A549 (cell line): ENCODE measurements around the gene GSTA2. TPM values are rescaled to one million over a fixed set of nuclear protein-coding genes. Genes with fewer than 3 reads are reported as not detected.

Experiments used
- ATAC-seq, 2 experiments: fragments of 200-7000 bp in 1 of 2; fragments of >200 bp in 1 of 2; cut with Nextera tagmentation in 1 of 2; cut with Tn5 transposase in 1 of 2; 3 replicates each; pipeline versions ENCODE4 v1.8.0 to v1.9.1; 2018 to 2020; ENCODE audit warnings: mild to moderate bottlenecking in 1 of 2, moderate library complexity in 1 of 2
- CTCF ChIA-PET: fragments of 300-600 bp; sonication (Branson Sonifier 250); formaldehyde crosslinking; extraction: SDS; loops from one replicate; lab custom pipeline; 2021; ENCODE audit warnings: antibody characterized with exemption, inconsistent platforms; lab: Yijun Ruan, JAX
- POLR2A ChIA-PET: fragments of 350-600 bp; formaldehyde crosslinking; extraction: SDS; loops from one replicate; lab custom pipeline; 2021; ENCODE audit warnings: antibody characterized with exemption, inconsistent platforms; lab: Yijun Ruan, JAX
- DNase-seq, 2 experiments: peaks; one replicate each; pipeline versions ENCODE4 v3.0.0 to v3.0.0-alpha.2; 2011 to 2016; ENCODE audit warnings: low read depth in 1 of 2, low spot score in 1 of 2
- FAIRE-seq: peaks from 2 replicates; lab custom pipeline; 2011; peaks lifted over from hg19 to GRCh38; lab: Jason Lieb, UNC
- H3K27ac ChIP-seq, 2 experiments: fragments of >200 bp; sonication (Bioruptor Twin); formaldehyde crosslinking; 3 replicates each; pipeline ENCODE4 v1.5.1; 2016 to 2017
- H3K4me1 ChIP-seq: fragments of >200 bp; sonication (Bioruptor Twin); formaldehyde crosslinking; 3 replicates; pipeline ENCODE4 v1.6.1; 2016
- H3K4me2 ChIP-seq: fragments of >200 bp; sonication (Bioruptor Twin); formaldehyde crosslinking; 3 replicates; pipeline ENCODE4 v1.6.1; 2016
- H3K4me3 ChIP-seq: fragments of >200 bp; sonication (Bioruptor Twin); formaldehyde crosslinking; 3 replicates; pipeline ENCODE4 v1.5.1; 2016
- H3K9me3 ChIP-seq: fragments of >200 bp; sonication (Bioruptor Twin); formaldehyde crosslinking; 3 replicates; pipeline ENCODE4 v1.6.1; 2016
- CBX8 ChIP-seq: fragments of 200-600 bp; sonication (generic); IDR thresholded peaks from 2 replicates; pipeline ENCODE4 v1.6.1; 2016
- CEBPB ChIP-seq, 2 experiments: fragments of >200 bp in 1 of 2; sonication (Bioruptor Twin) in 1 of 2; formaldehyde crosslinking in 1 of 2; IDR thresholded peaks; 2 replicates each; pipeline ENCODE4 v1.6.1; 2012 to 2016
- EHF ChIP-seq: fragments of 250-450 bp; sonication (Bioruptor Pico); IDR thresholded peaks from 2 replicates; pipeline ENCODE4 v1.5.0; 2020; ENCODE audit warnings: mild to moderate bottlenecking
- EP300 ChIP-seq, 2 experiments: fragments of >200 bp; sonication (Bioruptor Twin); formaldehyde crosslinking; IDR thresholded peaks; 2 replicates in 1 of 2; 3 replicates in 1 of 2; pipeline ENCODE4 v1.6.1; 2016 to 2017
- FOSB ChIP-seq: fragments of 250-450 bp; sonication (Bioruptor Pico); IDR thresholded peaks from 2 replicates; pipeline ENCODE4 v1.5.0; 2020; ENCODE audit warnings: mild to moderate bottlenecking, moderate library complexity
- GATA3 ChIP-seq: IDR thresholded peaks from 2 replicates; pipeline ENCODE4 v1.6.1; 2012; ENCODE audit warnings: borderline replicate concordance
- HDAC2 ChIP-seq: fragments of 200-600 bp; sonication (generic); IDR thresholded peaks from 2 replicates; pipeline ENCODE4 v1.6.1; 2016
- JUNB ChIP-seq: fragments of >200 bp; sonication (Bioruptor Twin); formaldehyde crosslinking; IDR thresholded peaks from 2 replicates; pipeline ENCODE4 v1.6.1; 2016
- KDM5A ChIP-seq: fragments of 200-600 bp; sonication (generic); IDR thresholded peaks from 2 replicates; pipeline ENCODE4 v1.6.1; 2016; ENCODE audit warnings: antibody characterized with exemption, mild to moderate bottlenecking
- NPAS2 ChIP-seq: fragments of 250-450 bp; sonication (Bioruptor Pico); IDR thresholded peaks from 2 replicates; pipeline ENCODE4 v1.8.0; 2022; ENCODE audit warnings: mild to moderate bottlenecking, moderate library complexity, borderline replicate concordance
- PHF8 ChIP-seq: fragments of 200-600 bp; sonication (generic); IDR thresholded peaks from 2 replicates; pipeline ENCODE4 v1.6.1; 2016; ENCODE audit warnings: low read depth, mild to moderate bottlenecking, antibody characterized with exemption, moderate library complexity, borderline replicate concordance
- RAD21 ChIP-seq, 2 experiments: fragments of >200 bp in 1 of 2; sonication (Bioruptor Twin) in 1 of 2; formaldehyde crosslinking in 1 of 2; IDR thresholded peaks in 1 of 2; conservative IDR thresholded peaks in 1 of 2; 2 replicates in 1 of 2; 3 replicates in 1 of 2; pipeline ENCODE4 v1.6.1; 2012 to 2018; ENCODE audit warnings: inconsistent platforms in 1 of 2
- RNF2 ChIP-seq: fragments of 200-600 bp; sonication (generic); IDR thresholded peaks from 2 replicates; pipeline ENCODE4 v1.6.1; 2016; ENCODE audit warnings: low read depth, mild to moderate bottlenecking, antibody characterized with exemption, moderate library complexity, borderline replicate concordance
- TFCP2L1 ChIP-seq: fragments of 250-450 bp; sonication (Bioruptor Pico); IDR thresholded peaks from 2 replicates; pipeline ENCODE4 v1.5.0; 2021; ENCODE audit warnings: mild to moderate bottlenecking
- ZNF302 ChIP-seq: fragments of 250-450 bp; sonication (Bioruptor Pico); IDR thresholded peaks from 2 replicates; pipeline ENCODE4 v1.9.0; 2021; ENCODE audit warnings: inconsistent platforms, mild to moderate bottlenecking, moderate library complexity
- whole genome bisulfite sequencing: methylation state at CpG from one replicate; pipeline ENCODE4 v1.1.6; 2017; ENCODE audit errors: missing lambda C conversion rate; 5-methylcytosine and 5-hydroxymethylcytosine counted together
- polyA plus RNA-seq, 4 experiments: library from polyadenylated mRNA; depleted of rRNA in 3 of 4; stranded (reverse); fragments of >200 nt; fragmentation: RNase III in 1 of 4; extraction: RNeasy Plus Mini Kit Qiagen cat#74134 plus additional on column Dnase treatment in 1 of 4; gene quantifications; 2 replicates in 3 of 4; 3 replicates in 1 of 4; pipeline ENCODE4 v1.2.3, GENCODE V29; 2011 to 2017
- TF ChIP-seq, protein P1 (sequence below): fragments of 250-450 bp; sonication (Bioruptor Pico); IDR thresholded peaks from 2 replicates; pipeline ENCODE4 v1.5.0; 2020; ENCODE audit warnings: low read depth, mild to moderate bottlenecking, moderate library complexity
- TF ChIP-seq, protein P2 (sequence below): fragments of 450-650 bp; IDR thresholded peaks from 2 replicates; pipeline ENCODE4 v1.6.1; 2014; ENCODE audit warnings: antibody characterized with exemption
- TF ChIP-seq, protein P3 (sequence below): fragments of 150-350 bp; IDR thresholded peaks from 2 replicates; pipeline ENCODE4 v1.6.1; 2014; ENCODE audit warnings: low read depth, mild to moderate bottlenecking, low read length
- TF ChIP-seq, protein P4 (sequence below): IDR thresholded peaks from 2 replicates; pipeline ENCODE4 v1.6.1; 2012; ENCODE audit warnings: low read depth, borderline replicate concordance
- TF ChIP-seq, protein P5 (sequence below): IDR thresholded peaks from 2 replicates; pipeline ENCODE4 v1.6.1; 2012

GSTA2 gene
- polyA plus RNA-seq, 2 of the 4 experiments (the other 2 are of a cell fraction) = 0.10 to 0.68 TPM

DNA sequence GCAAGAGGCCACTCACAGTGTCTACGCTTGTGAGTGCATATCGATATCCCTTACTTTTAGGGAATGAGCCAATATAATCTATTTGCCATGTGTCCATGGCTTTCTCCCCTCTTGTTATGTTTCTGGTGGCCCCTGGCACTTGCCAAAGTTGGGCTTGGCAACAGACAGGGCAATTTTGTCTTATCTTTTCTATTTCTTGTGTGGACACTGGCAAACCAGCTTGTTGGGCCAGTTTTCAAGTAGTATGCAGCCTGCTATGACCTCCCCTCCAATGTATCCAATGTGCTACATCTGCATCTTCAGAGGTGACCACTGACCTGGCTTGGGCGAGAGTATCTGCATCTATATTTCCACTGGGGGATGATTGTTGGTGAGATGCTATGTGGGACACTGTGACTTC lies 29.2 kb downstream of the GSTA2 start (continued):
- TF ChIP-seq, protein P1, sequence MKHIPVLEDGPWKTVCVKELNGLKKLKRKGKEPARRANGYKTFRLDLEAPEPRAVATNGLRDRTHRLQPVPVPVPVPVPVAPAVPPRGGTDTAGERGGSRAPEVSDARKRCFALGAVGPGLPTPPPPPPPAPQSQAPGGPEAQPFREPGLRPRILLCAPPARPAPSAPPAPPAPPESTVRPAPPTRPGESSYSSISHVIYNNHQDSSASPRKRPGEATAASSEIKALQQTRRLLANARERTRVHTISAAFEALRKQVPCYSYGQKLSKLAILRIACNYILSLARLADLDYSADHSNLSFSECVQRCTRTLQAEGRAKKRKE = no peak
- TF ChIP-seq, protein P2, sequence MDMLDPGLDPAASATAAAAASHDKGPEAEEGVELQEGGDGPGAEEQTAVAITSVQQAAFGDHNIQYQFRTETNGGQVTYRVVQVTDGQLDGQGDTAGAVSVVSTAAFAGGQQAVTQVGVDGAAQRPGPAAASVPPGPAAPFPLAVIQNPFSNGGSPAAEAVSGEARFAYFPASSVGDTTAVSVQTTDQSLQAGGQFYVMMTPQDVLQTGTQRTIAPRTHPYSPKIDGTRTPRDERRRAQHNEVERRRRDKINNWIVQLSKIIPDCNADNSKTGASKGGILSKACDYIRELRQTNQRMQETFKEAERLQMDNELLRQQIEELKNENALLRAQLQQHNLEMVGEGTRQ = no peak
- no peak for TF ChIP-seq KDM5A
- no peak for TF ChIP-seq RAD21 (conservative IDR thresholded peaks at IDR 0.05 in 1 of 2, IDR thresholded peaks at IDR 0.05 in 1 of 2)
- TF ChIP-seq EHF (CRISPR knock-in tag) = no peak
- TF ChIP-seq, all 56 proteins: peak for 0

DNA sequence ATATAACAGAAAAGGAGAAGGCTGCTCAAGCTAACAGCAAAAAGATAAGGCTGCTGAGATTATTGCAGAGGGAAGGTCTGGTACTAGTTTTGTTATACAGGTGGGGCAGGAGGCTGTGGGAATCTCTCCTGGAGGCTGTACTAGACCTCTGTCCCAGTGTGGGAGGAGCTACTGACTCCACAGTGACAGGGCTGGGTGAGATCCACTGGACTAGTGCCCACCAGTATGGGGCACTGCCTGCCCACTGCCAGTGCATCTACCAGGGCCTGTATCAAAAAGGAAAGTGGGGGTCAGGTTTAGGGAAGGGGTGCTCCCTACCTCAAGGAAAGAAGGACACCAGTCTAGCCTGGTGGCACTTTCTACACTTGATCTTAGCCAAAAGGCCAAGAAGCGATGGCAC lies 30.1 kb downstream of the GSTA2 start:
- 57% methylated on average over 1 of the region's 1 CpG for WGBS
- no peak overlapping the region for H3K4me3 ChIP-seq
- no peaks in the 10 kb centered on the region for H3K4me1 ChIP-seq
- H3K27ac ChIP-seq = no peak overlapping the region
- no peak overlapping the region for H3K4me2 ChIP-seq
- no peak for FAIRE-seq
- POLR2A ChIA-PET = no interaction called here
- ATAC-seq = no peak
- H3K9me3 ChIP-seq = no peaks in the 10 kb centered on the region
- DNase-seq = no peak
- CTCF ChIA-PET = interaction anchor here (1.1 kb wide), 1 partner anchor 9 kb away, joined by 4 read pairs; no protein-coding TSS in a partner anchor
- TF ChIP-seq, protein P3, sequence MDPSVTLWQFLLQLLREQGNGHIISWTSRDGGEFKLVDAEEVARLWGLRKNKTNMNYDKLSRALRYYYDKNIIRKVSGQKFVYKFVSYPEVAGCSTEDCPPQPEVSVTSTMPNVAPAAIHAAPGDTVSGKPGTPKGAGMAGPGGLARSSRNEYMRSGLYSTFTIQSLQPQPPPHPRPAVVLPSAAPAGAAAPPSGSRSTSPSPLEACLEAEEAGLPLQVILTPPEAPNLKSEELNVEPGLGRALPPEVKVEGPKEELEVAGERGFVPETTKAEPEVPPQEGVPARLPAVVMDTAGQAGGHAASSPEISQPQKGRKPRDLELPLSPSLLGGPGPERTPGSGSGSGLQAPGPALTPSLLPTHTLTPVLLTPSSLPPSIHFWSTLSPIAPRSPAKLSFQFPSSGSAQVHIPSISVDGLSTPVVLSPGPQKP = no peak
- TF ChIP-seq KDM5A = no peak
- TF ChIP-seq, protein P4, sequence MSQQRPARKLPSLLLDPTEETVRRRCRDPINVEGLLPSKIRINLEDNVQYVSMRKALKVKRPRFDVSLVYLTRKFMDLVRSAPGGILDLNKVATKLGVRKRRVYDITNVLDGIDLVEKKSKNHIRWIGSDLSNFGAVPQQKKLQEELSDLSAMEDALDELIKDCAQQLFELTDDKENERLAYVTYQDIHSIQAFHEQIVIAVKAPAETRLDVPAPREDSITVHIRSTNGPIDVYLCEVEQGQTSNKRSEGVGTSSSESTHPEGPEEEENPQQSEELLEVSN = no peak
- no peak for TF ChIP-seq NPAS2 (CRISPR knock-in tag)
- TF ChIP-seq HDAC2 = no peak
- TF ChIP-seq, protein P5, sequence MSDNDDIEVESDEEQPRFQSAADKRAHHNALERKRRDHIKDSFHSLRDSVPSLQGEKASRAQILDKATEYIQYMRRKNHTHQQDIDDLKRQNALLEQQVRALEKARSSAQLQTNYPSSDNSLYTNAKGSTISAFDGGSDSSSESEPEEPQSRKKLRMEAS = no peak
- no peak for TF ChIP-seq RAD21 (conservative IDR thresholded peaks at IDR 0.05 in 1 of 2, IDR thresholded peaks at IDR 0.05 in 1 of 2)
- TF ChIP-seq ZNF302 (CRISPR knock-in tag) = no peak
- no peak for TF ChIP-seq FOSB (CRISPR knock-in tag)
- TF ChIP-seq CBX8 = no peak
- TF ChIP-seq GATA3 = no peak
- no peak for TF ChIP-seq CEBPB (IDR thresholded peaks at IDR 0.05)

DNA sequence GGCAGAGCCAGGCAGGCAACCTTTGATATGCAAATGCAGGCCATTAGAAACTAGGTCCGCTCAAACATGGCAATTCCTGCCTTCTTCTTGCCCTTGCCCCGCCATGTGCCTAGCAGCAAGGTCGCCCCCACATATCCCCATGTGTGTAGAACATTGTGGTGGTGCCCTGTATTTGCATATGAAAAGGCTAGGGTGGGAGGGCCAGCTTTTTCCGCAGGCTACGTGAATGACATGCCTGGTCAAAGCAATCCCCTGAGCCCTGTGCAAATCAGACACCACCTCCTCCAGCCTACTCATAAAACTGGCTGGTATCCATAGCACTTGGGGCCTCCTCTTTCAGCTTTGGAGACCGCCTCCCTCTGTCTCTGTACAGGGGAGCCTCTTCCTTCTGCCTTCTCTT lies 31.6 kb downstream of the GSTA2 start:
- DNase-seq (no peak), ATAC-seq (no peak), FAIRE-seq (no peak)
- CTCF ChIA-PET = no interaction called here
- Histone ChIP-seq H3K4me2 (no peak overlapping the region), H3K9me3 (no peaks in the 10 kb centered on the region), H3K27ac (no peak overlapping the region)
- WGBS = 86% methylated on average over 6 of the region's 6 CpGs
- POLR2A ChIA-PET = no interaction called here
- TF ChIP-seq RNF2 = no peak
- TF ChIP-seq TFCP2L1 (CRISPR knock-in tag) = no peak
- TF ChIP-seq, protein P3 = no peak
- no peak for TF ChIP-seq ZNF302 (CRISPR knock-in tag)
- TF ChIP-seq CEBPB (IDR thresholded peaks at IDR 0.05) = no peak
- TF ChIP-seq RAD21 (conservative IDR thresholded peaks at IDR 0.05 in 1 of 2, IDR thresholded peaks at IDR 0.05 in 1 of 2) = no peak
- TF ChIP-seq EHF (CRISPR knock-in tag) = no peak
- TF ChIP-seq JUNB = no peak
- no peak for TF ChIP-seq PHF8
- no peak for TF ChIP-seq EP300 (IDR thresholded peaks at IDR 0.05)
- TF ChIP-seq, all 56 proteins: peak for 0
- Histone ChIP-seq H3K4me3 (no peak overlapping the region), H3K4me1 (peaks cover 3% of the 10 kb centered on the region)
